Adrenal gland (tissue), 12 donors: Measurements from ENCODE around the gene DNM1L. TPM values are rescaled to one million over a fixed set of nuclear protein-coding genes. Genes with fewer than 3 reads are reported as not detected.
"Not testable (repeated sequence)": the region's sequence is repeated elsewhere in the genome, so short reads cannot be mapped to it uniquely, and the experiment has no call there.

Source experiments
- DNase-seq, 7 donors: peaks; one replicate each; pipeline ENCODE4 v3.0.0-alpha.2; 2019 to 2020
- H3K27ac ChIP-seq, 5 donors: fragments of 200-600 bp; sonication (generic) in 4 of 5; 1 replicate in 3 of 5; 2 replicates in 2 of 5; pipeline versions ENCODE4 v1.5.1 to v1.8.0; 2016 to 2020; ENCODE audit warnings: mild to moderate bottlenecking in 1 of 5
- H3K27me3 ChIP-seq: fragments of 200-600 bp; 2 replicates; pipeline ENCODE4 v1.8.0; 2021
- H3K36me3 ChIP-seq, 2 donors: fragments of 200-600 bp; replicated peaks in 1 of 2; 1 replicate in 1 of 2; 2 replicates in 1 of 2; pipeline versions ENCODE4 v1.5.1 to v1.8.0; 2018 to 2022
- H3K4me1 ChIP-seq, 2 donors: fragments of 200-600 bp; replicated peaks in 1 of 2; 1 replicate in 1 of 2; 2 replicates in 1 of 2; pipeline versions ENCODE4 v1.5.1 to v1.8.0; 2018 to 2021
- H3K4me3 ChIP-seq, 4 donors: fragments of 200-600 bp; sonication (generic) in 3 of 4; one replicate each; pipeline ENCODE4 v1.5.1; 2016 to 2018
- H3K9me3 ChIP-seq, 3 donors: fragments of 200-600 bp; sonication (generic) in 1 of 3; replicated peaks in 1 of 3; 1 replicate in 2 of 3; 2 replicates in 1 of 3; pipeline versions ENCODE4 v1.5.1 to v1.8.0; 2016 to 2021
- POLR2A ChIP-seq, 2 donors: fragments of 450-650 bp; IDR thresholded peaks; one replicate each; pipeline ENCODE4 v1.6.1; 2017; ENCODE audit warnings: antibody characterized with exemption in 2 of 2, mild to moderate bottlenecking in 2 of 2, moderate library complexity in 1 of 2
- WGBS, 4 donors: extraction: QIAGEN DNeasy Blood & Tissue Kit in 2 of 4; methylation state at CpG; one replicate each; pipeline versions ENCODE4 v1.1.5 to v1.1.7; 2013 to 2017; 5-methylcytosine and 5-hydroxymethylcytosine counted together
- intact Hi-C, 2 donors: fragments of 100-400 bp; cut with DNase I; formaldehyde crosslinking; loops; one replicate each; pipeline versions ENCODE4 v1.14.1 to v1.15.0; 2022 to 2023
- polyA plus RNA-seq, 3 donors: library from polyadenylated mRNA; stranded (reverse); fragments of 200-250 nt in 2 of 3; fragments of 350-450 nt in 1 of 3; fragmentation: Illumina TruSeq in 1 of 3; extraction: RNeasy Lipid Tissue Mini Kit (QIAGEN cat#74804) in 1 of 3; gene quantifications; one replicate each; pipeline ENCODE4 v1.2.3, GENCODE V29; 2013 to 2014
- total RNA-seq, 9 donors: library from RNA; depleted of rRNA in 4 of 9; stranded (reverse); fragments of >200 nt in 4 of 9; fragments of 120-200 nt in 1 of 9; fragmentation: NEBNext Ultra II Directional in 1 of 9; extraction: Animal tissue kit (Norgen Biotek cat#: 25700) in 1 of 9; gene quantifications; one replicate each; pipeline versions ENCODE4 v1.1.0 to v1.2.4, GENCODE V29; 2013 to 2023
- TF ChIP-seq, protein P1 (sequence below), 6 experiments: fragments of 450-650 bp in 4 of 6; fragments of 200-600 bp in 2 of 6; sonication (generic) in 1 of 6; IDR thresholded peaks; 1 replicate in 5 of 6; 2 replicates in 1 of 6; pipeline versions ENCODE4 v1.5.1 to v1.8.0; 2016 to 2021; ENCODE audit warnings: antibody characterized with exemption in 6 of 6, mild to moderate bottlenecking in 2 of 6, moderate library complexity in 1 of 6
- donor health status: healthy with polysubstance abuse.
- donor health status: Bipolar disorder and iron deficiency.
- donor health status: DM: yes; HTN: yes; CAD: no.
- donor health status: DM: no; HTN: no; CAD: no.
- donor health status: DM: no; HTN: no; CAD: no.
- donor health status: DM: yes; HTN: yes; CAD: no.

The DNM1L gene
- total and polyA plus RNA-seq, 12 donors, result 25.3 to 78.1 (median 42.7) TPM

GRCh38 chr12:32706335-32707024 lies 27.4 kb downstream of the DNM1L start:
- TF ChIP-seq POLR2A (IDR thresholded peaks at IDR 0.05), result no peak
- TF ChIP-seq, protein P1, sequence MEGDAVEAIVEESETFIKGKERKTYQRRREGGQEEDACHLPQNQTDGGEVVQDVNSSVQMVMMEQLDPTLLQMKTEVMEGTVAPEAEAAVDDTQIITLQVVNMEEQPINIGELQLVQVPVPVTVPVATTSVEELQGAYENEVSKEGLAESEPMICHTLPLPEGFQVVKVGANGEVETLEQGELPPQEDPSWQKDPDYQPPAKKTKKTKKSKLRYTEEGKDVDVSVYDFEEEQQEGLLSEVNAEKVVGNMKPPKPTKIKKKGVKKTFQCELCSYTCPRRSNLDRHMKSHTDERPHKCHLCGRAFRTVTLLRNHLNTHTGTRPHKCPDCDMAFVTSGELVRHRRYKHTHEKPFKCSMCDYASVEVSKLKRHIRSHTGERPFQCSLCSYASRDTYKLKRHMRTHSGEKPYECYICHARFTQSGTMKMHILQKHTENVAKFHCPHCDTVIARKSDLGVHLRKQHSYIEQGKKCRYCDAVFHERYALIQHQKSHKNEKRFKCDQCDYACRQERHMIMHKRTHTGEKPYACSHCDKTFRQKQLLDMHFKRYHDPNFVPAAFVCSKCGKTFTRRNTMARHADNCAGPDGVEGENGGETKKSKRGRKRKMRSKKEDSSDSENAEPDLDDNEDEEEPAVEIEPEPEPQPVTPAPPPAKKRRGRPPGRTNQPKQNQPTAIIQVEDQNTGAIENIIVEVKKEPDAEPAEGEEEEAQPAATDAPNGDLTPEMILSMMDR (IDR thresholded peaks at IDR 0.05), result no peak
- DNase-seq, result no peak
- peaks cover 0 to 1% of the 10 kb centered on the region in 2 donors for H3K36me3 ChIP-seq
- WGBS, 4 donors, result 91 to 94% (median 93%) methylated on average over 2 of the region's 2 CpGs
- no peaks in the 10 kb centered on the region for H3K9me3 ChIP-seq
- H3K27ac ChIP-seq, result no peak overlapping the region
- H3K4me3 ChIP-seq, result no peak overlapping the region
- intact Hi-C loops, result no loop called here
- no peaks in the 10 kb centered on the region for H3K27me3 ChIP-seq
- H3K4me1 ChIP-seq, result no peaks in the 10 kb centered on the region

- WGBS, 4 donors, result 73 to 97% (median 90%) methylated on average over 2 of the region's 2 CpGs
- DNase-seq, result no peak
- no peaks in the 10 kb centered on the region for H3K27me3 ChIP-seq
- TF ChIP-seq, protein P1 (IDR thresholded peaks at IDR 0.05), result no peak
- no peak for TF ChIP-seq POLR2A (IDR thresholded peaks at IDR 0.05)
- no peak overlapping the region for H3K27ac ChIP-seq
- H3K36me3 ChIP-seq, result peaks cover 0 to 11% of the 10 kb centered on the region in 2 donors
- no peaks in the 10 kb centered on the region for H3K9me3 ChIP-seq
- intact Hi-C loops, result no loop called here
- H3K4me3 ChIP-seq, result no peak overlapping the region
- H3K4me1 ChIP-seq, result no peaks in the 10 kb centered on the region
These were observed 29.8 kb downstream of the DNM1L start for GRCh38 chr12:32708926-32709325.

DNA sequence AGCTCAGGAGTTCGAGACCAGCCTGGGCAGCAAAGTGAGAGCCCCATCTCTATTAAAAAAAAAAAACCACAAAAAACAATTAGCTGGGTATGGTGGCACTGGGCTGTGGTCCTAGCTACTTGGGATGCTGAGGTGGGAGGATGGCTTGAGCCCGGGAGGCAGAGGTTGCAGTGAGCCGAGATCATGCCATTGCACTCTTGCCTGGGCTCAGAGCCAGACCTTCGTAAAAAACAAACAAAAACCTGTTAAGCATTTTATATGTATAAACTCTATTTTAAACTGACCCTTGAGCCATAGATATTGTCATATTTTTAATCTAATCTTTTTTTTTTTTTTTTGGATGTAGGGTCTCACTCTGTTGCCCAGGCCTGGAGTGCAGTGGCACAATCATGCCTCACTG lies 35.7 kb downstream of the DNM1L start:
- H3K9me3 ChIP-seq, result no peaks in the 10 kb centered on the region
- 89 to 95% (median 92%) methylated on average over 4 of the region's 4 CpGs for WGBS, 4 donors
- no peaks in the 10 kb centered on the region for H3K4me1 ChIP-seq
- H3K27me3 ChIP-seq, result no peaks in the 10 kb centered on the region
- intact Hi-C loops, result no loop called here
- H3K36me3 ChIP-seq, result peaks cover 0 to 15% of the 10 kb centered on the region in 2 donors
- no peak for DNase-seq
- no peak overlapping the region for H3K27ac ChIP-seq
- no peak overlapping the region for H3K4me3 ChIP-seq
- TF ChIP-seq, protein P1 (IDR thresholded peaks at IDR 0.05), result no peak
- no peak for TF ChIP-seq POLR2A (IDR thresholded peaks at IDR 0.05)

- Histone ChIP-seq H3K4me1 (no peaks in the 10 kb centered on the region), H3K27me3 (no peaks in the 10 kb centered on the region), H3K4me3 (no peak overlapping the region), H3K27ac (no peak overlapping the region), H3K9me3 (no peaks in the 10 kb centered on the region), H3K36me3 (peaks cover 0 to 28% of the 10 kb centered on the region in 2 donors)
- no peak for DNase-seq
- intact Hi-C loops, result no loop called here
- 96 to 100% (median 97%) methylated on average over 2 of the region's 2 CpGs for WGBS, 4 donors
- TF ChIP-seq, protein P1 (IDR thresholded peaks at IDR 0.05), result no peak
- TF ChIP-seq POLR2A (IDR thresholded peaks at IDR 0.05), result no peak
These were observed 39.8 kb downstream of the DNM1L start for GRCh38 chr12:32718926-32719325.

- H3K27me3 ChIP-seq, H3K9me3 ChIP-seq, H3K27ac ChIP-seq, intact Hi-C loops, H3K4me1 ChIP-seq, H3K4me3 ChIP-seq, DNase-seq: not testable (repeated sequence)
- WGBS, 4 donors, result 91 to 100% (median 96%) methylated on average over 3 of the region's 3 CpGs
- peaks cover 0 to 29% of the 10 kb centered on the region in 2 donors for H3K36me3 ChIP-seq
These were observed 46.2 kb downstream of the DNM1L start for GRCh38 chr12:32725308-32725707.
